HG03565 (cell line): Measurements from ENCODE around the gene METTL9.
"Not testable (repeated sequence)": the region's sequence is repeated elsewhere in the genome, so short reads cannot be mapped to it uniquely, and the experiment has no call there.

Source experiments
- ATAC-seq: cut with Tn5 transposase; IDR thresholded peaks from one replicate; pipeline ENCODE4 v1.9.1; 2021; ENCODE audit warnings: mild to moderate bottlenecking, moderate library complexity; ENCODE audit not compliant: unreplicated experiment

METTL9 gene

DNA sequence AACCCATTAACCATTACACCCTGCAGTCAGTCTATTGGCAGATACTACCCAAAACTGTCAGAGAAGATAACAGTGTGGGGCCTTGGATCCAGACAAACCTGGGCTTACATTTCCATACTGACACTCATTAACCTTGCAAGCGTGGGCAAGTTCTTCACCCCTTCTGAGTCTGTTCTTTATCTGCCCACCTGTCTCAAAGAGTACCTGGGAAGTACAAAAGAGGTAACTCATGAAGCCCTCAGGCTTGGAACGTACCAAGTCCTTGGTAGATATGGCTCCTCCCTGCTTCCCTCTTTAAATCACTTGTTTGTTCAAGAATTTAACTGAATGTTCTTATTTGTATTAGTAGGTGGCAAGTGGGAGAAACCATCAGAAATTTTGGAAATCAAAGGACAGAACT is 55.5 kb downstream of the METTL9 start:
- no peak for ATAC-seq

DNA sequence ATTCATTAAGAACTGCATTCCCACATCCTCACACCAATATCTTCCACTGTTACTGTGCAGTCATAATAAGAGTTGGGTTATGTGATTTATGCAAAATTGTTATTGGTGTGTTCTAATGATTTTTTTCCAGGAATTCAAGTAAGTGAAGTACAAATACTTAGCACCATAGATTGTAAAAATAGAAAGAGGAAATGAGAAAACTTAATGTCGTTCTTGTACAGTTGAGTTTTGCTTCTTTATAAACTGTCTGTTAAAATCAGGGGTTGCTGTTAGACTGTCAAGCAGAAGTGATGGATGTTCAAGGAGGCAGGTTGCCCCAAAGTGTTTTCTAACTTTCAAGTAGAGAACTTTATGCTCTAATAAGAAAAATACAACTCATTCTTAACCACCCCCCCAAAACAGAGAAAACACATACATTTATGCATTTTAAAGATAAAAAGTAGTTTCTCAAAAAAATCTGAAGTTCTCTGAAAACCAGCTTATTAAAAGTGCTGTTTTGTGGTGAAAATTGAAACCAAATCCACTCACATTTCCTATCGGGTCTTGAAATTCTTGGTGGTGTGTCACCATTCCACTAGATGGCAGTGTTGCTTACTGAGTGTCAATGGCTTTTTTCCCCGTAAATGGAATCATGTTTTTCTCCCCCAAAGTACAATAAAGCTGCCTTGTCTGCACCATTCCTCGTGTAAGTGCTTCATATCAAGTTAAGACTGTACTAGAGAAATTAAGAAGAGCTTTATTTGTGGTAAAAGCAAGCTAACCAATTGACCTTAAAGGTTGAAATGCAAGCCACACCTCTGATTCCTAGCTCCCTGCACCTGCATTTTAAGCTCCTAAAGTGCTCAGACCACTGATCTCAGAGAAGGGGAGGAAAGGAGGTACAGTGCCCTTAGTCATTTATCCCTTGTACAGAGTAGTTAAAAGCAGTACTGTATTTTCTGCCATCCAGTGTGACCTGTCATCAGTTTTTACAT is 57.7 kb downstream of the METTL9 start:
- no peak for ATAC-seq

DNA sequence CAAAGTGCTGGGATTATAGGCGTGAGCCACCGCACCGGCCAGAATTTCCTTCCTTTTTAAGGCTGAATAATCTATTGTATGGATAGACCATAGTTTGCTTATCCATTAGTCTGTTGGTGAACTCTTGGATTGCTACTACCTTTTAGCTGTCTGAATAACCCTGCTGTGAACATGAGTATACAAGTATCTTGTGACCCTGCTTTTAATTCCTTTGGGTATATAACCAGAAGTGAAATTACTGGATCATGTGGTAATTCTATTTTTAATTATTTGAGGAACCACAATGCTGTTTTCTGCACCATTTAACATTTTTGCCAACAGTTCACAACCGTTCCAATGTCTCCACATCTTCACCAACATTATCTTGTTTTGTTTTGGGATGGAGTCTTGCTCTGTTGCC is 59.7 kb downstream of the METTL9 start:
- ATAC-seq = no peak

DNA sequence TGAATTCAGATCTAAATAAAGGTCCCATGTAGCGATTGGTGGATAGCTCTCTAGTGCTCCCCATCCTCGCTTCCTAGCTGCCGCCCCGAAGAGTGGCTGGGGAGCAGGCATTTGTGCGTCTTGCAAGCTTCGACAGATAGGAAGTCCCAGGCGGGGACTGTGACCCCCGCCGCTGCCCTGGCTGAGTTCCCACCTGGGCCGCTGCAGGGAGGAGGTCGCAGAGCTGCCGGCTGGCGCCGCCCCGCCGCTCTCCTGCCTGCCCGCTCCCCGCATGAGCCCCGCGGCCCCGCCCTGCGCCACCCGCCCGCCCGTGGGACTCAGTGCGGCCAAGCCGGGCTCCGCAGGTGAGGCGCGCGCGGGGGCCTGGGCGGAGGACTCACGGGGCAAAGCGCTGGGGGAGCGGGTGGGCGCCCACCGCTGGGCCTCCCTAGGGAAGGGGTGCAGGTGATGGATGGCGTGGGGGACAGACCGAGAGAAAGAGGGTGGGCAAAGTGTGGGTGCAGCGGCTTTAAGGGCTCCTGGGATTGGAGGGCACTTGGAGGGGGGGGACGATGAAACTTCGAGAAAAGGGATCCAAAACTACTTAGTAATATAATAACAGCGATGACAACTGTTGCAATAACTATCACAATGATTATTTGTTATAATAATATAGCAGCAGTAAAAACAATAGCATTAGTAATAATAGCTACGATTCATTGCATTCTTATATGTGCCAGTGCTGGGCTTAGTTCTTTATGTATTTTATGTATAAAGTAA is 64.7 kb downstream of the METTL9 start, which contains the start of gene OTOA:
Gene OTOA, plus strand, starts transcription at position 80 of the 759 bp plus-strand sequence. CDS start 14,547 bp downstream, outside the sequence.
- ATAC-seq = no peak

DNA sequence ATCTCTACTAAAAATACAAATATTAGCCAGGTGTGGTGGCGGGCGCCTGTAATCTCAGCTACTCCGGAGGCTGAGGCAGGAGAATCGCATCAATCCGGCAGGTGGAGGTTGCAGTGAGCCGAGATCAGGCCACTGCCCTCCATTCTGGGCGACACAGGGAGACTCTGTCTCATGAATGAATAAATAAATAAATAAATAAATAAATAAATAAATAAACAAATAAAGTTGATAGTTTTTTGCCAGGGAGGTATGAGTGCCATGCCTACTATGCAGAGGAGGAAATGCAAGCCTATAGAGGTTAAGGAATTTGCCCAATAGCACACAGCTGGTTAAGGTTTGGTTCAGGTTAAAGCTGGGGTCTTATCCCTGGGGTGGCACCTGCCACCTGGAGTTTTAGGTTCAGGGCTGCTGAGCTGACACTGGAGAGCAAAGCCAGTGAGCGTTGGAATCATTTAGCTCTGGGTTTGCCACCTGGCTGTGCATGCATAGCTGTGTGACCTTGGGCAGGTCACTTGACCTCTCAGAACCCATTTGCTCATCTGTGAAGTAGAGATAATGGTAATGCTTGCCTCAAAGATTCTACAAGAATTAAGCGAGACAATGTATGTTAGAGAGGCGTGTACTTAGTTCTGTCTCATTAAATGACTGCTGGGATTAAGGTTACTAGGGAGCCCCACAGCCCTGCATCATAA is 65.6 kb downstream of the METTL9 start:
- no peak for ATAC-seq

DNA sequence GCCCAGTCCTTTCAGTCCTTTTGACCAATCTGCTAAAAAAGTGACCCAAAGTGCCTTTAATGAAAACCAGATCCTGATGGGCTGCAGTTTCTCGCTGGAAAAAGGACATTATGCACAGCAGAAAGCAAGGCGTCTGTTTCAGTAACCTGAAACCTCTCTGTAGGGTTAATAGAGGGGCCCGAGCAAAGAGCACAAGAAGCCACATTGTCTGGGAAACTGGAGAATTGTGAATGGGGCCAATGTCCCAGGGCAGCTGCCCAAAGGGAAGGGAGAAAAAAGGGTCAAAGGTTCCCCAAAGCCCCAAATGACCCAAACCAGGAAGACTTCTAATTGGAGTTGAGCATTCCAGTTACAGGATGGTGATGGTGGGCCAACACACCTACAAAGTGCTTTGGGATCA is 67.4 kb downstream of the METTL9 start:
- no peak for ATAC-seq

DNA sequence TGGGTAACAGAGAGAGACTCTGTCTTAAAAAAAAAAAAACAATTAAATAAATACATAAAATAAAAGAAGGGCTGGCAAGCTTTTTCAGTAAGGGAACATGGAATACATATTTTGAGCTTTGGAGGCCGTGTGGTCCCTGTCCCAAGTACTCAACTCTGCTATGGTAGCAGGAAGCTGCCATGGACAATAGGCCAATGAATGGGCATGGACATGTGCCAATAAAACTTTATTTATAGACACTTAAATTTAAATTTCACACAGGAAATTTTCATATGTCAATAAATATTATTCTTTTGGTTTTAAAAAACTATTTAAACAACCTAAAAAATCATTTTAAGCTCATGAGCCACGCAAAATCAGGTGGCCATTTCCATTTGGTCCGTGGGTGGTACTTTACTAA is 68.2 kb downstream of the METTL9 start:
- ATAC-seq = no peak

DNA sequence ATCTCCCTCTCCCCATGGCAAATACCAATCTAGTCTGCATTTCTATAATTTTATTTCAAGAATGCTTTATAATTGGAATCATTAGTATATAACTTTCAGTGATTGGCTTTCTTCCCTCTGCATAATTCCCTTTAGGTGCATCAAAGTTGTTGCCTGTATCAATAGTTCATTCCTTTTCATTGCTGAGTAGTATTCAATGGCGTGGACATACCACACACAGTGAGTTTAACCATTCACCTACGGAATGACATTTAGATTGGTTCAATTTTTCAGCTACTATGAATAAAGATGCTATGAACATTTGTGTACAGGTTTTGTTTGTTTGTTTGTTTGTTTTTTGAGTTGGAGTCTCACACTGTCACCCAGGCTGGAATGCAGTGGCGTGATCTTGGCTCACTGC is 74.1 kb downstream of the METTL9 start:
- ATAC-seq = no peak

DNA sequence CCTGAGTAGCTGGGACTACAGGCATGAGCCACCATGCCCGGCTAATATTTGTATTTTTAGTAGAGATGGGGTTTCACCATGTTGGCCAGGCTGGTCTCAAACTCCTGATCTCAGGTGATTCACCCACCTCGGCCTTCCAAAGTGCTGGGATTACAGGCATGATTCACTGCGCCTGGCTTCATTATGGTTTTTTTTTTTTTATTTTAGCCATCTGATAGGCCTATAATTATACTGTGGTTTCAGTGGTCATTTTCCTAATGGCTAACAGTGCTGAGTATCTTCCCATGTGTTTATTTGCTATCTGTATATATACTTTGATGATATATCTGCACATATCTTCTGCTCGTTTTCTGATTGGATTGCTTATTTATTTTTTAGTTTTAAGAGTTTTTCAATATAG is 75.1 kb downstream of the METTL9 start:
- not testable (repeated sequence) for ATAC-seq

DNA sequence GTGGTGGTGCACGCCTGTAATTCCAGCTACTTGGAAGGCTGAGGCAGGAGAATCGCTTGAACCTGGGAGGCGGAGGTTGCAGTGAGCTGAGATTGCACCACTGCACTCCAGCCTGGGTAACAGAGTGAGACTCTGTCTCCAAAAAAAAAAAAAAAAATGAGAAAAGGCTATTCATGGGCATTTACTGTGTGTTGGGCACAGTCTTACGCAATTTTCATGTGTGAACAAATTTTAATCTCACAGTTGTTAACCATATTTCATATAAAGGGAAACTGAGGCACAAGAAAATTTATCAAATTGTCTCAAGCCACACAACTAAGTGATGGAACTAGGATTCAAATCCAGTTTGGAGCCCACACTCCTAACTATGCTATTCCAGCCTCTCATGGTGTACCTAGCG is 81.3 kb downstream of the METTL9 start:
- not testable (repeated sequence) for ATAC-seq

DNA sequence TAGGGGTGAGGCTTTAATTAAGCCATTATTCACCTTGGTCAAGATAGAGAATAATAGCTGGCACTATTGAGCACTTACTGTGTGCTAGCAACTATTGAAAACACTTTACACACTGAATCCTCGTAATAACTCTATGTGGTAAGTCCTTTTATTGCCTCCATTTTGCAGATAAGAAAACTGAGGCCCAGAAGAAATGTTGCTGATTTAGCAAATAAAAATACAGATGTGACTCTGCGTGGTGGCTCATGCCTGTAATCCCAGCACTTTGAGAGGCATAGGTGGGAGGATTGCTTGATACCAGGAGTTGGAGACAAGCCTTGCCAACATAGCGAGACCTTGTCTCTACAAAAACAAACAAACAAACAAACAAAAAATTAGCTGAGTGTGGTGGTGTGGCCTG is 83.8 kb downstream of the METTL9 start:
- ATAC-seq = no peak

DNA sequence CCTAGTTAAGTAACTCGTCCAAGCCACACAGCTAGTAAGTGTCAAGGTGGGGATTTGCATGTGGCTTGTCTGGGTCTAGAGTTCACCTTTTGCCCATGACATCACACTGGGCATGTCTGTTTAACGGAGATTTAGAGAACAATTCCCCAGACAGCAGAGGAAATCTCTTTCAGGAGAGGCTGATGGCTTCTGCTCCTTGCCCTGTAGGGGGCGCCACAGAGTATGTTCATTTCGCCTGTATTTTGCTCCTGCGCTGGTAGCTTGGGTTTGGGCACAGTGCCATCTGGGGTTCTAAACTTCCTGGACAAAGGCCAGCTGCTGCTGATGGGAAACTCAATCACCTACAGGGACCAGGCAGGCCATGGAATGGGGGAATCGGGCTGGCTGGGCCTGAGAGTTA is 84.8 kb downstream of the METTL9 start:
- ATAC-seq = no peak

DNA sequence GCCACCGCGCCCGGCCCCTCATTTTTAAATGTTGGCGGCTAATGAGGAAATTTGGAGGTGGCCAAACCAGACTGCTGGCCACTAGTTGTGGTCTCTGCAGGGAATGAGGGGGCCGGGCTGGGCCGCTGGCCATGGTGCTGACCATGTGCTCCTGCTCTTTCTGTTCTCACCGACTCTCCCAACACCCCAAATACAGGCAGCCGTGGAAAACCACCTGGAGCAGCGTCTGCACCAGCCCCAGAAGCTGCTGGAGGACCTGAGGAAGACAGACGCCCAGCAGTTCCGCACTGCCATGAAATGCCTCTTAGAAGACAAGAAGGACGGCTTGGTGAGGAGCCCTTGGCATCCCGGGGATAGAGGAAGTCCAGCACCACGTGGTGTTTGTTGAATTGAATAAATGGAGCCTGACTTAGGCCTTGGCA is 85.7 kb downstream of the METTL9 start:
- no peak for ATAC-seq

DNA sequence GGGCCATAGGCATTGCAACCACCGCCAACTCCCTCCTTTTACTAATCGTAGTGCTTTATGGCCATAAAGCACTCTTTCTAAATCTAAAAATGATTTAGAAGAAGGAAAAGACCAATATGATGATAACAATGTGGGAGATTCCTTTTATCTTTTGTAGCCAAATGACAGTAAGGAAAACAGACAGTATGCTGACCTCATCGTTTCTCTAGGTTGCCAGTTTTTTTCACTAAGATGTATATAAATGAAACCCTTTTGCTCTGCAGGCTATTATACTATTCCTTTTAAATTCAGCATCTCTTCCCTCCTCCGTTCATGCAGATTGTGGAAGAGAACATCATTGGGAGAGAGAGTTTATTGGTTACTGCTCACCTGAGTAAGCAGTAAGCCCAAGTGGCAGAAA is 89.7 kb downstream of the METTL9 start:
- no peak for ATAC-seq

DNA sequence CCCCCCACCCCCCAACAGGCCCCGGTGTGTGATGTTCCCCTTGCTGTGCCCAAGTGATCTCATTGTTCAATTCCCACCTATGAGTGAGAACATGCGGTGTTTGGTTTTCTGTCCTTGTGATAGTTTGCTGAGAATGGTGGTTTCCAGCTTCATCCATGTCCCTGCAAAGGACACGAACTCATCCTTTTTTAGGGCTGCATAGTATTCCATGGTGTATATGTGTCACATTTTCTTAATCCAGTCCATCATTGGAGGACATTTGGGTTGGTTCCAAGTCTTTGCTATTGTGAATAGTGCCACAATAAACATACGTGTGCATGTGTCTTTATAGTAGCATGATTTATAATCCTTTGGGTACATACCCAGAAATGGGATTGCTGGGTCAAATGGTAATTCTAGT is 91.6 kb downstream of the METTL9 start:
- not testable (repeated sequence) for ATAC-seq

DNA sequence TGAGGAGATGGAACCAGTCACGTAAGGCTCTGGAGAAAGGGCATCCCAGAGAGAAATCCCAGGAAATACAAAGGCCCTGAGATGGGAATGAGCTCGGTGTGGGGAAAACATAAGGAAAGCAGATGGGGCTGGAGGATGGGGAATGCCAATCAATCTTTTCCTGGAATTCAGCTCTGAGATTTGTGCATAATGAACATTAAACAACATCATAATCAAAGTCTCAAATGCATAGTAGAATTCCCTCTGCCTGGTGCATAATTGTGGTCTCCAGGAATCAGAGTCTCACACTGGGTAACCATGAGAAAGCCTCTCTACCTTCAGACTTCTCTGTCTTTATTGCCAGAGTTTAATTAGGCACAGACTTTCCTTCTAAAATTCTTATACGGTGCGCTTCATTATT is 95.2 kb downstream of the METTL9 start:
- ATAC-seq = no peak

DNA sequence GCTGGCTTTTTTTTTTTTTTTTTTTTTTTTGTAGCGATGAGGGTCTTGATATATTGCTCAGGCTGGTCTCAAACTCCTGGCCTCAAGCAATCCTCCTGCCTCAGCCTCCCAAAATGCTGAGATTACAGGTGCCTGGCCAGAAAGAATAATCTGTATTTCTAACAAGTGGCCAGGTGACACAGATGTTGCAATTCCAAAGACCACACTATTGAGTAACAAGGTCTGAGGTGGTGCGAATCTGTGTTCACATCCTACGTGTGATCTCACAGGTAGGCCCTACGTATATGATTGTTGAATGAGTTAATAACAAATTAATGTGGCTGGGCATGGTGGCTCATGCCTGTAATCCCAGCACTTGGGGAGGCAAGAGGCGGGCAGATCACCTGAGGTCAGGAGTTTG is 97.7 kb downstream of the METTL9 start:
- ATAC-seq = no peak

DNA sequence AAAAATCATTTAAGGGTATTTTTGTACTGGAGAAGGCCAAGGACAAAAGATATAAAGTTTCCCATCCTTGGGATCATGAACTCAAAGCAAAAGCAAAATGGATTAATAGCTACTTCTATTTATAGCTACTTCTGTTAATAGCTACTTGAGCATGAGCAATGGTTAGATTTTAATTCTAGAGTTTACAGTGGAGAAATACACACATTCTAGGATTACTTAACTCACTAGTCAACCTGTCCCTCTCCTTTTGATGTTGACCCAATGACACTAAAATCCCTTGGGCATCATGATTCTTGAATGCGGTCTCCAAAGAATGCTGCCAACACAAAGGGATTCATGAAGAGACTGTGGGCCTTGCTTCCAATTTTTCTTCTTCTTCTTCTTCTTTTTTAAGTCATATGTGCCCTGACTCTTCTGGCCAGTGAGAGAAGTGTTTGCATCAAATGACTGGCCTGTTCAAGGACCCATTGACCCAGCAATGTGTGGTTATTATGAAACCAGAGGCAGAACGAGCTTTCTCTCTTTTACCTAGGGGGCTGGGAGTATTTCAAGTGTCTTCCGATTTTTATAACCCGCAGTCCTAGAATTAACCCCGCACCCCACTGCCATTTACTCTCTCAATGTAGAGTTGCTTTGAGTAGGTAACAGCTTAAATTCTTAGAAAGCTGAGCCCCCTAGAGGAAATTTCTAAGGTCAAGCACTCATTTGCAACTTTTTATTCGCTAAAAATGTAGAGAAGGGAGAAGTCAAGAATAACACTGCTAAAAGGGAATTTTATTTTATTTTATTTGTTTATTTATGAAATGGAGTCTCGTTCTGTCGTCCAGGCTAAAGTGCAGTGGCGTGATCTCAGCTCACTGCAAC is 99.0 kb downstream of the METTL9 start:
- no peak for ATAC-seq

DNA sequence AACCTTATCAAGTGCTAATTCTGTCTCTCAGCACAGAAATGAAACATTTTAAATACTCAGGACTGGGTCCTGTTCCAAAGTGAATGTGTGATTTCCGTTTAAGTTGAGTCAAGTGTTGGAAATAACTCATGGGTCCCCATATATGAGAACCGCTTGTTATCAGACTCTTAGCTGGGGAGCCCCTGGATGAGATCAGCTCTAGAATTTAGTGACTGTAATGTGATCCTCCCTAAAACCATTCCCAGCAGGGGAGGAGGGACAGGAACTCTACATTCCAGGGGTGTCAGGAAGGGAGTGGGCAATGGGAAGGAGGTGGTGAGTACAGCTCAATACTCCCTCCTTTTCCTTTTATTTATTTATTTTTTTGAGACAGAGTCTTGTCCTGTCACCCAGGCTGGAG is 101.9 kb downstream of the METTL9 start:
- ATAC-seq = no peak

DNA sequence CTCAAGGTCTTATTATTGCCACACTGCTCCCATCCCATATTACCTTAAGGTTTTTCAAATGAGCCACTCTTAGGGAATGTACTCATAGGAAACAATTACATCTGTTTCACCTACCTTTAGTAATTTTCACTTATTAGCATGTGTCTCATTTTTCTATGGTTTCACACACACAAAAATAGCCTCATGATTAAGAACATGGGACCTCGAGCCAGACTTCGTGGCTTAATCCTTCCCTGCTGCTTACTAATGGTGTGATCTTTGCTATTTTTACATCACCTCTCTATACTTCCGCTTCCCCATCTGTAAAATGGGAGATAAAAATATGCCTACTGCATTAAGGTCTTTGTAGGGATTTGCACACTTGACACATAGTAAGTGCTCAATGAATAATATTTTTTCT is 102.9 kb downstream of the METTL9 start:
- ATAC-seq = no peak
